Measurements from ENCODE around the gene HNMT.

The HNMT gene

GRCh38 chr2:138000009-138000408 is 35.7 kb downstream of the HNMT start:
- TF ChIP-seq, protein P1, sequence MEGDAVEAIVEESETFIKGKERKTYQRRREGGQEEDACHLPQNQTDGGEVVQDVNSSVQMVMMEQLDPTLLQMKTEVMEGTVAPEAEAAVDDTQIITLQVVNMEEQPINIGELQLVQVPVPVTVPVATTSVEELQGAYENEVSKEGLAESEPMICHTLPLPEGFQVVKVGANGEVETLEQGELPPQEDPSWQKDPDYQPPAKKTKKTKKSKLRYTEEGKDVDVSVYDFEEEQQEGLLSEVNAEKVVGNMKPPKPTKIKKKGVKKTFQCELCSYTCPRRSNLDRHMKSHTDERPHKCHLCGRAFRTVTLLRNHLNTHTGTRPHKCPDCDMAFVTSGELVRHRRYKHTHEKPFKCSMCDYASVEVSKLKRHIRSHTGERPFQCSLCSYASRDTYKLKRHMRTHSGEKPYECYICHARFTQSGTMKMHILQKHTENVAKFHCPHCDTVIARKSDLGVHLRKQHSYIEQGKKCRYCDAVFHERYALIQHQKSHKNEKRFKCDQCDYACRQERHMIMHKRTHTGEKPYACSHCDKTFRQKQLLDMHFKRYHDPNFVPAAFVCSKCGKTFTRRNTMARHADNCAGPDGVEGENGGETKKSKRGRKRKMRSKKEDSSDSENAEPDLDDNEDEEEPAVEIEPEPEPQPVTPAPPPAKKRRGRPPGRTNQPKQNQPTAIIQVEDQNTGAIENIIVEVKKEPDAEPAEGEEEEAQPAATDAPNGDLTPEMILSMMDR (conservative IDR thresholded peaks at IDR 0.05), result no peak
- TF ChIP-seq ZFX (IDR thresholded peaks at IDR 0.05), result no peak
- H3K27ac ChIP-seq, result no peak overlapping the region

DNA sequence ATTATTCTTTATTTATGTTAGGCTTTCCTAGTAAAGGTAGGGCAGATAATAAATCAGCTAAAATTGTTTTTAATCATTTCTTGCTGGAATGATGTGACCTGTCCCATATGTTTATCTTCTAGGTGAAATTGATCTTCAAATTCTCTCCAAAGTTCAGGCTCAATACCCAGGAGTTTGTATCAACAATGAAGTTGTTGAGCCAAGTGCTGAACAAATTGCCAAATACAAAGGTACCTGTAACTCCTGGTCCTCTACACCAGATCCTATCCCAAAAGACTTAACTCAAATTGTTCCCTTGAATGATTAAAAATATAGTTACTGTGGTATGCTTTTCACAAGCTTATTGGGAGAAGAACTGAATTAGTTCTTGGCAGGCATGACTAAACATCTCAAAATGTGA is 36.5 kb downstream of the HNMT start:
- no peak overlapping the region for H3K27ac ChIP-seq
- TF ChIP-seq ZFX (IDR thresholded peaks at IDR 0.05), result no peak
- TF ChIP-seq, protein P1 (conservative IDR thresholded peaks at IDR 0.05), result no peak

GRCh38 chr2:138003411-138003810 is 39.1 kb downstream of the HNMT start:
- H3K27ac ChIP-seq, result no peak overlapping the region
- TF ChIP-seq, protein P1 (conservative IDR thresholded peaks at IDR 0.05), result no peak

GRCh38 chr2:138007431-138007830 is 43.2 kb downstream of the HNMT start:
- no peak for TF ChIP-seq ZFX (IDR thresholded peaks at IDR 0.05)
- TF ChIP-seq, protein P1 (conservative IDR thresholded peaks at IDR 0.05), result no peak

GRCh38 chr2:138009622-138010021 is 45.3 kb downstream of the HNMT start:
- TF ChIP-seq, protein P1 (conservative IDR thresholded peaks at IDR 0.05), result no peak
- no peak for TF ChIP-seq ZFX (IDR thresholded peaks at IDR 0.05)
- no peak overlapping the region for H3K27ac ChIP-seq

More at GRCh38 chr2:138007431-138007830, 43.2 kb downstream of the HNMT start:
- H3K27ac ChIP-seq, result no peak overlapping the region

GRCh38 chr2:138010890-138011289 is 46.6 kb downstream of the HNMT start:
- TF ChIP-seq, protein P1 (conservative IDR thresholded peaks at IDR 0.05), result no peak
- TF ChIP-seq ZFX (IDR thresholded peaks at IDR 0.05), result no peak
- H3K27ac ChIP-seq, result no peak overlapping the region

DNA sequence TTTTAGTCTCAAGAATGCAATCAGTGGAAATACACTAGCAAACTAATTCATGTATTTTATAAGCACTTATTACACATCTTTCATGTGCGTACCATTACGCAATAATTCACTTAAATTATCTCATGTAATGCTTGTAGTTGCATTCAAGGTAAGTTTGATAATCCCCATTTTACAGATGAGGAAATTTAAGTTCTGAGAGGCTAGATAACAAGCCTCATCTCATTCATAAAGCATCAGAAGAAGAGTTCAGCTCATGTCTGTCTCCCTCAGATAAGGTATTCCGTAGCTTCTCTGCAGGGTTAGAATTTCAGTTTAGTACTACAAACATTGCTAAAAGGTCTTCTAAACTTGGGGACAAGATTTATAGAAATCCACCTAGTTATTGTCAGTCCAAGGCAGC is 47.8 kb downstream of the HNMT start:
- no peak overlapping the region for H3K27ac ChIP-seq
- no peak for TF ChIP-seq ZFX (IDR thresholded peaks at IDR 0.05)
- TF ChIP-seq, protein P1 (conservative IDR thresholded peaks at IDR 0.05), result no peak
